Measurements from ENCODE around the gene MRPL19.

- TF ChIP-seq CTCF (IDR thresholded peaks at IDR 0.05), result no peak
- TF ChIP-seq POLR2A (IDR thresholded peaks at IDR 0.05), result no peak
Measured at GRCh38 chr2:75612862-75613243, 33.7 kb upstream of the MRPL19 start.

Data from thyroid gland (tissue), 4 donors.